SH-SY5Y (cell line): ENCODE data around the gene MYOT.

Source experiments
- GATA2 ChIP-seq: IDR thresholded peaks from 2 replicates; pipeline ENCODE4 v1.6.1; 2011; ENCODE audit warnings: mild to moderate bottlenecking, low read depth, low read length
- GATA3 ChIP-seq: IDR thresholded peaks from 2 replicates; pipeline ENCODE4 v1.6.1; 2011; ENCODE audit warnings: low read depth, mild to moderate bottlenecking, low read length, moderate library complexity

GRCh38 chr5:137921931-137922330 lies 54.3 kb downstream of the MYOT start:
- TF ChIP-seq GATA2 (no peak), GATA3 (no peak)
